ENCODE results near the gene TBCK. TPM values are rescaled to one million over a fixed set of nuclear protein-coding genes. Genes with fewer than 3 reads are reported as not detected.

TBCK gene
- polyA plus RNA-seq, 1 donor = 29.0 TPM

DNA sequence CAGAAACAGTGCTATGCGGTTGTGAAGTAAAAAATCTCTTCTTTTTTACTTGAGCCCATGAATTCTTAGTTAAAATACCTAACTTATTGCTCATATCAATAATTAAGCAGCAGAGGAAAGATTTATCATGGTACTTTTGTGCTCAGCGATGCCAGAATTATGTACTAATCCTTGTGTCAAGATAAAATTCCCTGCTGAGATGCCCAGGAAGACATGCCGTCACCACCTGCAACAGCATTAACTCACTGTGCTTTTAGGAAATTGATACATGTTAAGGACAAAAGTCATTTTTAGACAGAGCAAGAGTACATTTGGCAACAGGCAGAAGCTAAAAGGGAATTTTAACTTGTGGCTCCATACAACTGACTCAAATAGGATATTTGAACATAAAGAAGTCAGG, 281.8 kb downstream of the TBCK start:
- no peak overlapping the region for H3K4me3 ChIP-seq (ENCODE audit: low read length)
- no peak overlapping the region for H3K27ac ChIP-seq (ENCODE audit: low read length)
- no peaks in the 10 kb centered on the region for H3K9me3 ChIP-seq (ENCODE audit: control insufficient read depth, low read depth, low read length)
- DNase-seq = no peak
- no peaks in the 10 kb centered on the region for H3K4me1 ChIP-seq (ENCODE audit: control insufficient read depth, insufficient read depth, low read length)
- no CpG with 5 or more reads among the region's 3 CpGs for WGBS (ENCODE audit: insufficient coverage, low lambda C conversion rate)
- no peaks in the 10 kb centered on the region for H3K36me3 ChIP-seq (ENCODE audit: control insufficient read depth, insufficient read depth, low read length)
- no peaks in the 10 kb centered on the region for H3K27me3 ChIP-seq (ENCODE audit: control insufficient read depth, insufficient read depth, low read length)

GRCh38 chr4:106033469-106033868, 282.5 kb downstream of the TBCK start:
- Histone ChIP-seq H3K4me3 (ENCODE audit: low read length) (no peak overlapping the region), H3K4me1 (ENCODE audit: control insufficient read depth, insufficient read depth, low read length) (no peaks in the 10 kb centered on the region), H3K27ac (ENCODE audit: low read length) (no peak overlapping the region), H3K9me3 (ENCODE audit: control insufficient read depth, low read depth, low read length) (no peaks in the 10 kb centered on the region), H3K27me3 (ENCODE audit: control insufficient read depth, insufficient read depth, low read length) (no peaks in the 10 kb centered on the region), H3K36me3 (ENCODE audit: control insufficient read depth, insufficient read depth, low read length) (no peaks in the 10 kb centered on the region)
- DNase-seq = no peak

DNA sequence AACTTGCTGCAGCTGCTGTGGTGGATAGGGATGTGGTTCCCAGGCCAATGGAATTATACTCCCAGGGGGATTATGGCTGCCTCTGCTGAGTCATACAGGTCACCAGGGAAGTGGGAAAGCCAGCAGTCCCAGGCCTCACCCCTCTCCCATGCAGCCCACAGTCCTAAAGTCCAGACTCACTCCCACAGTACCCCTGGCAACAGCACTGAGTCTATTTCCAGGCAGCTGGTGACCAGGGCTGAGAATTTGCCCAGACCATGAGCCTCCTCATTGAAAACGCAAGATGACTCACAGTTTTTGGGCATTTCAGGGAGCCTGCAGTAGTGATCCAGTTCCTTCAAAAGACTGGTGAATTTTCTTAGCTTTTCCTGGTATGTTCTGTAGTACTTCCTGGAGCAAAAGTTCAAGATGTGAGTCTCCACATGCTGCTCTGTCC, 283.1 kb downstream of the TBCK start:
- H3K9me3 ChIP-seq (ENCODE audit: control insufficient read depth, low read depth, low read length) = peaks cover 2% of the 10 kb centered on the region
- DNase-seq = no peak
- no peaks in the 10 kb centered on the region for H3K36me3 ChIP-seq (ENCODE audit: control insufficient read depth, insufficient read depth, low read length)
- no peaks in the 10 kb centered on the region for H3K4me1 ChIP-seq (ENCODE audit: control insufficient read depth, insufficient read depth, low read length)
- WGBS (ENCODE audit: insufficient coverage, low lambda C conversion rate) = no CpG with 5 or more reads among the region's 1 CpG
- no peaks in the 10 kb centered on the region for H3K27me3 ChIP-seq (ENCODE audit: control insufficient read depth, insufficient read depth, low read length)
- no peak overlapping the region for H3K27ac ChIP-seq (ENCODE audit: low read length)
- H3K4me3 ChIP-seq (ENCODE audit: low read length) = no peak overlapping the region

- peaks cover 2% of the 10 kb centered on the region for H3K9me3 ChIP-seq (ENCODE audit: control insufficient read depth, low read depth, low read length)
- H3K36me3 ChIP-seq (ENCODE audit: control insufficient read depth, insufficient read depth, low read length) = no peaks in the 10 kb centered on the region
- no CpG with 5 or more reads among the region's 2 CpGs for WGBS (ENCODE audit: insufficient coverage, low lambda C conversion rate)
- no peaks in the 10 kb centered on the region for H3K27me3 ChIP-seq (ENCODE audit: control insufficient read depth, insufficient read depth, low read length)
- H3K27ac ChIP-seq (ENCODE audit: low read length) = no peak overlapping the region
- no peak for DNase-seq
- H3K4me3 ChIP-seq (ENCODE audit: low read length) = no peak overlapping the region
- H3K4me1 ChIP-seq (ENCODE audit: control insufficient read depth, insufficient read depth, low read length) = no peaks in the 10 kb centered on the region
Observed at GRCh38 chr4:106022454-106022853, 293.6 kb downstream of the TBCK start.

GRCh38 chr4:106021737-106022410, 294.1 kb downstream of the TBCK start:
- H3K4me1 ChIP-seq (ENCODE audit: control insufficient read depth, insufficient read depth, low read length) = no peaks in the 10 kb centered on the region
- H3K36me3 ChIP-seq (ENCODE audit: control insufficient read depth, insufficient read depth, low read length) = no peaks in the 10 kb centered on the region
- no peak overlapping the region for H3K27ac ChIP-seq (ENCODE audit: low read length)
- WGBS (ENCODE audit: insufficient coverage, low lambda C conversion rate) = 100% methylated on average over 1 of the region's 5 CpGs
- no peak overlapping the region for H3K4me3 ChIP-seq (ENCODE audit: low read length)
- H3K27me3 ChIP-seq (ENCODE audit: control insufficient read depth, insufficient read depth, low read length) = no peaks in the 10 kb centered on the region
- H3K9me3 ChIP-seq (ENCODE audit: control insufficient read depth, low read depth, low read length) = no peaks in the 10 kb centered on the region
- no peak for DNase-seq

- Histone ChIP-seq H3K4me1 (ENCODE audit: control insufficient read depth, insufficient read depth, low read length) (no peaks in the 10 kb centered on the region), H3K36me3 (ENCODE audit: control insufficient read depth, insufficient read depth, low read length) (no peaks in the 10 kb centered on the region), H3K4me3 (ENCODE audit: low read length) (no peak overlapping the region), H3K27ac (ENCODE audit: low read length) (no peak overlapping the region), H3K27me3 (ENCODE audit: control insufficient read depth, insufficient read depth, low read length) (no peaks in the 10 kb centered on the region), H3K9me3 (ENCODE audit: control insufficient read depth, low read depth, low read length) (no peaks in the 10 kb centered on the region)
- DNase-seq = no peak
Observed at GRCh38 chr4:106019771-106020170, 296.2 kb downstream of the TBCK start.

DNA sequence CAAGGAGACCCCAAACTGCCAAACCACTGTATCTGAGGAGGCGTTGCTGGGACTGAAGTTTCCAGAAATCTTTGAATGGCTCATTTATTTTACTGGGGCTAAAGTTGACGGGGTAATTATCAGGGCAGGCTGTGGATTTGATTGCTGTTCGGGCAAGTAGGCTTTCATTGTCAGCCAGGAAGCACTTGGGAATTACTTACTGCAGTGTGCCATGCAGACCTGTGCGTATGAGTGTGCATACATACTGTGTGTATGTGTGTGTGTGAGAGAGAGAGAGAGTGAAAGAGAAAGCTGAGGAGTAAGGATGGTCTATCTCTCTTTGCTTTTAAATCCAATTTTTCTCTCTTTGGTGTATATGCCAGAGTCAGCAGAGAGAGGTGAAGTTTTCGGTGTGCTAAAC, 298.0 kb downstream of the TBCK start:
- 80% methylated on average over 1 of the region's 5 CpGs for WGBS (ENCODE audit: insufficient coverage, low lambda C conversion rate)
- H3K36me3 ChIP-seq (ENCODE audit: control insufficient read depth, insufficient read depth, low read length) = no peaks in the 10 kb centered on the region
- DNase-seq = no peak

GRCh38 chr4:106011387-106011786, 304.6 kb downstream of the TBCK start:
- 86% methylated on average over 1 of the region's 1 CpG for WGBS (ENCODE audit: insufficient coverage, low lambda C conversion rate)
- DNase-seq = no peak
- no peaks in the 10 kb centered on the region for H3K4me1 ChIP-seq (ENCODE audit: control insufficient read depth, insufficient read depth, low read length)

More for the DNA sequence above, 298.0 kb downstream of the TBCK start:
- H3K4me3 ChIP-seq (ENCODE audit: low read length) = no peak overlapping the region
- no peaks in the 10 kb centered on the region for H3K27me3 ChIP-seq (ENCODE audit: control insufficient read depth, insufficient read depth, low read length)
- no peaks in the 10 kb centered on the region for H3K4me1 ChIP-seq (ENCODE audit: control insufficient read depth, insufficient read depth, low read length)
- H3K9me3 ChIP-seq (ENCODE audit: control insufficient read depth, low read depth, low read length) = peaks cover 2% of the 10 kb centered on the region
- H3K27ac ChIP-seq (ENCODE audit: low read length) = no peak overlapping the region

GRCh38 chr4:106010761-106011160, 305.2 kb downstream of the TBCK start:
- no peak for DNase-seq
- Histone ChIP-seq H3K4me3 (ENCODE audit: low read length) (no peak overlapping the region), H3K9me3 (ENCODE audit: control insufficient read depth, low read depth, low read length) (peaks cover 9% of the 10 kb centered on the region), H3K27me3 (ENCODE audit: control insufficient read depth, insufficient read depth, low read length) (no peaks in the 10 kb centered on the region), H3K36me3 (ENCODE audit: control insufficient read depth, insufficient read depth, low read length) (no peaks in the 10 kb centered on the region), H3K4me1 (ENCODE audit: control insufficient read depth, insufficient read depth, low read length) (no peaks in the 10 kb centered on the region), H3K27ac (ENCODE audit: low read length) (no peak overlapping the region)
- no CpG with 5 or more reads among the region's 2 CpGs for WGBS (ENCODE audit: insufficient coverage, low lambda C conversion rate)

More at GRCh38 chr4:106011387-106011786, 304.6 kb downstream of the TBCK start:
- Histone ChIP-seq H3K27ac (ENCODE audit: low read length) (no peak overlapping the region), H3K9me3 (ENCODE audit: control insufficient read depth, low read depth, low read length) (peaks cover 9% of the 10 kb centered on the region), H3K4me3 (ENCODE audit: low read length) (no peak overlapping the region), H3K36me3 (ENCODE audit: control insufficient read depth, insufficient read depth, low read length) (no peaks in the 10 kb centered on the region), H3K27me3 (ENCODE audit: control insufficient read depth, insufficient read depth, low read length) (no peaks in the 10 kb centered on the region)

GRCh38 chr4:106002994-106003393, 313.0 kb downstream of the TBCK start:
- no CpG with 5 or more reads among the region's 2 CpGs for WGBS (ENCODE audit: insufficient coverage, low lambda C conversion rate)
- H3K27ac ChIP-seq (ENCODE audit: low read length) = no peak overlapping the region
- no peak for DNase-seq
- H3K4me1 ChIP-seq (ENCODE audit: control insufficient read depth, insufficient read depth, low read length) = peaks cover 5% of the 10 kb centered on the region
- no peaks in the 10 kb centered on the region for H3K36me3 ChIP-seq (ENCODE audit: control insufficient read depth, insufficient read depth, low read length)
- H3K27me3 ChIP-seq (ENCODE audit: control insufficient read depth, insufficient read depth, low read length) = no peaks in the 10 kb centered on the region
- H3K9me3 ChIP-seq (ENCODE audit: control insufficient read depth, low read depth, low read length) = no peaks in the 10 kb centered on the region
- H3K4me3 ChIP-seq (ENCODE audit: low read length) = no peak overlapping the region
